Upper lobe of right lung (tissue), 1 donor: ENCODE measurements around the gene CADPS2. TPM values are rescaled to one million over a fixed set of nuclear protein-coding genes. Genes with fewer than 3 reads are reported as not detected.

Source experiments
- ATAC-seq: fragments of 200-7000 bp; cut with Tn5 transposase; one replicate; pipeline ENCODE4 v1.9.1; 2020; ENCODE audit warnings: mild to moderate bottlenecking, moderate library complexity
- DNase-seq: peaks from one replicate; pipeline ENCODE4 v3.0.0-alpha.2; 2020
- H3K27ac ChIP-seq: fragments of 200-600 bp; one replicate; pipeline ENCODE4 v1.8.0; 2022
- H3K27me3 ChIP-seq: fragments of 200-600 bp; one replicate; pipeline ENCODE4 v1.8.0; 2022; ENCODE audit warnings: mild to moderate bottlenecking
- H3K36me3 ChIP-seq: fragments of 200-600 bp; one replicate; pipeline ENCODE4 v1.8.0; 2022
- H3K4me1 ChIP-seq: fragments of 200-600 bp; one replicate; pipeline ENCODE4 v1.8.0; 2022
- H3K4me3 ChIP-seq: fragments of 200-600 bp; one replicate; pipeline ENCODE4 v1.8.0; 2022; ENCODE audit warnings: mild to moderate bottlenecking
- H3K9me3 ChIP-seq: fragments of 200-600 bp; one replicate; pipeline ENCODE4 v1.8.0; 2022
- CTCF ChIP-seq: fragments of 200-600 bp; IDR thresholded peaks from one replicate; pipeline ENCODE4 v1.8.0; 2022; ENCODE audit warnings: antibody characterized with exemption
- intact Hi-C: fragments of 100-400 bp; cut with DNase I; formaldehyde crosslinking; loops from one replicate; pipeline ENCODE4 v1.11.0; 2022
- total RNA-seq: library from RNA; stranded (reverse); fragmentation: NEBNext Ultra II Directional; extraction: Animal tissue kit (Norgen Biotek cat#: 25700); gene quantifications from one replicate; pipeline ENCODE4 v1.2.1, GENCODE V29; 2021
- donor health status: DM: no; HTN: yes; CAD: no; lungs with severe emphysema.

The CADPS2 gene
- total RNA-seq, 1 donor from 2014 or later, result 46.1 TPM

GRCh38 chr7:122695816-122696215 lies 190.4 kb downstream of the CADPS2 start:
- DNase-seq, result no peak
- ATAC-seq, result no peak
- Histone ChIP-seq H3K27me3 (no peaks in the 10 kb centered on the region), H3K4me3 (no peak overlapping the region), H3K36me3 (no peaks in the 10 kb centered on the region), H3K9me3 (no peaks in the 10 kb centered on the region), H3K4me1 (no peaks in the 10 kb centered on the region), H3K27ac (no peak overlapping the region)
- TF ChIP-seq CTCF, result no peak
- intact Hi-C loops, result no loop called here

- H3K4me3 ChIP-seq, result no peak overlapping the region
- H3K4me1 ChIP-seq, result no peaks in the 10 kb centered on the region
- H3K9me3 ChIP-seq, result no peaks in the 10 kb centered on the region
- H3K27ac ChIP-seq, result no peak overlapping the region
- DNase-seq (no peak), ATAC-seq (no peak)
- intact Hi-C loops, result no loop called here
- H3K27me3 ChIP-seq, result no peaks in the 10 kb centered on the region
- TF ChIP-seq CTCF, result no peak
- H3K36me3 ChIP-seq, result no peaks in the 10 kb centered on the region
Observed at GRCh38 chr7:122694697-122695096, 191.6 kb downstream of the CADPS2 start.

- no peak for DNase-seq
- no peak for ATAC-seq
- intact Hi-C loops, result no loop called here
- H3K9me3 ChIP-seq, result no peaks in the 10 kb centered on the region
- no peaks in the 10 kb centered on the region for H3K4me1 ChIP-seq
- no peak for TF ChIP-seq CTCF
- no peak overlapping the region for H3K4me3 ChIP-seq
- no peaks in the 10 kb centered on the region for H3K36me3 ChIP-seq
- H3K27me3 ChIP-seq, result no peaks in the 10 kb centered on the region
- no peak overlapping the region for H3K27ac ChIP-seq
Observed at GRCh38 chr7:122692769-122693309, 193.4 kb downstream of the CADPS2 start.

GRCh38 chr7:122691569-122692235 lies 194.6 kb downstream of the CADPS2 start:
- no peaks in the 10 kb centered on the region for H3K4me1 ChIP-seq
- intact Hi-C loops, result no loop called here
- TF ChIP-seq CTCF, result no peak
- no peaks in the 10 kb centered on the region for H3K9me3 ChIP-seq
- H3K27me3 ChIP-seq, result no peaks in the 10 kb centered on the region
- H3K4me3 ChIP-seq, result no peak overlapping the region
- no peak overlapping the region for H3K27ac ChIP-seq
- no peaks in the 10 kb centered on the region for H3K36me3 ChIP-seq
- DNase-seq (no peak), ATAC-seq (no peak)

- peak; percentile 8 for ATAC-seq
- Histone ChIP-seq H3K36me3 (no peaks in the 10 kb centered on the region), H3K27me3 (no peaks in the 10 kb centered on the region), H3K4me1 (no peaks in the 10 kb centered on the region), H3K4me3 (no peak overlapping the region), H3K9me3 (no peaks in the 10 kb centered on the region), H3K27ac (no peak overlapping the region)
- intact Hi-C loops, result no loop called here
- no peak for DNase-seq
- no peak for TF ChIP-seq CTCF
Observed at GRCh38 chr7:122689346-122690109, 196.7 kb downstream of the CADPS2 start.
